ENCODE measurements around the gene SPACA9.

DNA sequence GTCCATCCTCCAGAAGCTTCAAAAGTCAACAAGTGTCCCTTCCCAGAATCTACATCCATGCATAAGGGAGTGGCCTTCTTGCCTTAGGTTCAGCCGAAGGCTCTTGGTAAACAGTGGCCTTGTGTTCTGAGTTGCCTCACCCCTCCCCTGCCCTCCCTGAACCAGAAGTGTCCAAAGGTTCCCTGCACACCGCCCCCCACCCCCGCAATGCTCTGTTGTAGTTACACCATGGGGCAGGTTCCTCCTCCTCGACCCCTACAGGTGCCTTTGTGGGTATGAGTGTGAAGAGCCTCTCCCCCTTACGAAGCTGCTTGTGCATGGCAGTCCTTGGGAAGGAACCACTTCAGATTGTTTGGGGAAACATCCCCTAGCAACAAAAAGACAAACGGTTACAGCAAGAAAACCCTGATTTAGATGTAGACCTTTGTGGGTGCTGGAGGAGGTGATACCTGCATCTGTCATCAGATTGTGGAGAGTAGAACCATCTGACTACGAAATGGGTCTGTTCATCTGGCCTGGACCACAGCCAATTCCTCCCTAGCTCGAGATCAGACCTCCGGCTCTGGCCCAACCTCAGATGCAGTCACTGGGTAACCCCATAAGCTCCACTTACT lies 7.1 kb downstream of the SPACA9 start:
- no peak for TF ChIP-seq ZNF274 (IDR thresholded peaks at IDR 0.05; ENCODE audit: low read depth, low read length)
- TF ChIP-seq YY1 (IDR thresholded peaks at IDR 0.05; ENCODE audit: insufficient read depth, insufficient read length): no peak

All from NT2/D1 (cell line).